CD4-positive, alpha-beta T cell treated with Interleukin-1 beta for 1 hour (primary cell): ENCODE data around the gene SDF2L1.
"Not testable (repeated sequence)": the region's sequence is repeated elsewhere in the genome, so short reads cannot be mapped to it uniquely, and the experiment has no call there.

ENCODE experiments used
- DNase-seq, 2 donors: peaks; one replicate each; pipeline ENCODE4 v3.0.0-alpha.2; 2020 to 2022

SDF2L1 gene

DNA sequence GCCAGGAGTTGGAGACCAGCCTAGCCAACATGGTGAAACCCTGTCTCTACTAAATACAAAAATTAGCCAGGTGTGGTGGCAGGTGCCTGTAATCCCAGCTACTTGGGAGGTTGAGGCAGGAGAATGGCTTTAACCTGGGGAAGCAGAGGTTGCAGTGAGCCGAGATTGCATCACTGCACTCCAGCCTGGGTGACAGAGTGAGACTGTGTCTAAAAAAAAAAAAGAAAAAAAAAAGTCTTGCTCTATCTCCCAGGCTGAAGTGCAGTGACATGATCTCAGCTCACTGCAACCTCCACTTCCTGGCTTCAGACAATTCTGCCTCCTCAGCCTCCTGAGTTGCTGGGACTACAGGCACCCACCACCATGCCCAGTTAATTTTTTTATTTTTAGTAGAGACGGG, 4.7 kb upstream of the SDF2L1 start:
- DNase-seq, result not testable (repeated sequence)

DNA sequence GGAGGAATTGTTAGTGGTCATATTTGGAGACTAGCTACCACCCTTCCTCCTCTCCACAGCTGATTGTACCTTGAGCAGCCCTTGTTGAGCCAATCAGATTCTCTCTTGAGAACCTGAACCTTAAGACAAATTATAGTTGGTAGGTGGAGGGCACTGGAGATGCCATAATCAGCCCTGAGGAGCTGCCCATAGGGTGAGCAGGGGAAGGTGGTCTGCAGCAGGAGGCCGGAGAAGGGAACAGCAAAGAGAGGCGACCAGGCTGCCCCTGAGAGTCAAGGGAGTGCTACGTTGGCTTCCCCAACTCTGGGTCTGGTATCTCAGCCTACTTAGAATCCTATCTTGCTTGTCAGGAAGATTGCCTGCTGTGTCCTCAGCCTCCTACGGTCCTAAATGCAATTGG, 2.7 kb upstream of the SDF2L1 start:
- no peak for DNase-seq

DNA sequence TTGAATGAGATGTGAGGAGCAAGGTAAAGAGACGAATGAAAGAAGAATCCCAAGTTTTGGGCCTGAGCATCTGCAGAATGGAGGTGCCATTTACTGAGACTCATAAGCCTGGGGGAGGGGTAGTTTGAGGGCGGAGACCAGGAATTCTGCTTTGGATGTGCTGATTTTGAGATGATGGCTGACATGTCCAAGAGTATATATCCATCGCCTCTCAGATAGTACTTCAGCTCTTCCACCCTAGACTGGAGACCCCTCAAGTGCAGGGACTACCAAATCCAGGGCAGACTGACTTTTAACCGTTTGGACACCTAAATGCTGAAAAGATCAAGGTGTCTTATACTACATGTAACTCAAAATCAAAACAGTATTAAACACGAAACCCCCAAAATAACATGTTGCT, 1.3 kb upstream of the SDF2L1 start:
- DNase-seq, result no peak

DNA sequence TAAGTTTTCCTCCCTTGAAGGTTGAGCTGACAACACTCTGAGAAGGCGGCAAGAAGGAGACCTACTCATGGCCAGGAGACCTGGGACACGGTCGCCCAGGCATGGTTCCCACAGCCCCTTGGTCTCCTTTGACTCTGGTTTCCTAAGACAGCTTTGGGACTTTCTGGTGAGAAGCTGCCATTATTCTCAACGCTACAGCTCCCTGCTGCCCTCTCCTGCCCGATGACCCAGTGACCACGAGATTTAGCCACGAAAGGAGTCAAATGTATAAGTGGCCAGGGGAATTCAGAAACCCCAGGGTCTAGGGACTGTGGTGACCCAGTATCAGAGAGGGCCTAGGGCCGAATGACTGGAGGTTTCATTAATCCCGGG, 699 bp upstream of the SDF2L1 start:
- peak in 1 of 2 donors; percentile 20 for DNase-seq

DNA sequence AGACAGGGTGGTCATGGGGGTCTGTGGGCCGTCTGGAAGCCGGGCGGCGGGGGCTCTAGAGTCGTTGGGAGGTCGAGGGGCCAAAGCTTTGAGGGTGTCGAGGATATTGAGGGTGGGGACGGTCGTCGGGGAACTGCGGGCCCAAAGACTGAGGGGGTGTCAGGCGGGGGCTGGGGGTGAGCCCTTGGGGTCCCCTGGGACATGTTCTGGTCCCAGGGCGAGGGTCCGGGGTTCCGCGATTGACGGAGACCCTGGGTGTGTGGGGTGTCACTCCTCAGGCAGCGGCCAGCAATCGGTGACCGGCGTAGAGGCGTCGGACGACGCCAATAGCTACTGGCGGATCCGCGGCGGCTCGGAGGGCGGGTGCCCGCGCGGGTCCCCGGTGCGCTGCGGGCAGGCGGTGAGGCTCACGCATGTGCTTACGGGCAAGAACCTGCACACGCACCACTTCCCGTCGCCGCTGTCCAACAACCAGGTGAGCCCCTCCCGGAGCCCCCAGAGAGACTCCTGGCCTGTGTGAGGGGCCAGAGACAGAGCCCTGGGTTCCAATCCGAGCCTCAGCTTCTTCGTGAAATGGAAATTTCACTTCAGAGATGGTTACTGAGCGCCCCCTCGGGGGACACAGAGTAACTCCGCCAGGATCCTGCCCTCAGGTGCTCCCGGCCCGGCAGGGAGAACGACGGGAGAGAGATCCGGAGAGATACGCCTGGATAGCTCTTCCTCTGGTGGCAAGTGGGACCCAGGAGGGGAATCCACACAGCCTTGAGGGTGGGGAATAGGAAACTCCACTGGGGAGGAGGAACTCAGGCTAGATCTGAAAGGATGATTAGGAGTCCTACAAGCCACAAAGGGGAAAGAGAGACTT, 714 bp downstream of the SDF2L1 start:
- peak; percentile 52 to 62 for DNase-seq

DNA sequence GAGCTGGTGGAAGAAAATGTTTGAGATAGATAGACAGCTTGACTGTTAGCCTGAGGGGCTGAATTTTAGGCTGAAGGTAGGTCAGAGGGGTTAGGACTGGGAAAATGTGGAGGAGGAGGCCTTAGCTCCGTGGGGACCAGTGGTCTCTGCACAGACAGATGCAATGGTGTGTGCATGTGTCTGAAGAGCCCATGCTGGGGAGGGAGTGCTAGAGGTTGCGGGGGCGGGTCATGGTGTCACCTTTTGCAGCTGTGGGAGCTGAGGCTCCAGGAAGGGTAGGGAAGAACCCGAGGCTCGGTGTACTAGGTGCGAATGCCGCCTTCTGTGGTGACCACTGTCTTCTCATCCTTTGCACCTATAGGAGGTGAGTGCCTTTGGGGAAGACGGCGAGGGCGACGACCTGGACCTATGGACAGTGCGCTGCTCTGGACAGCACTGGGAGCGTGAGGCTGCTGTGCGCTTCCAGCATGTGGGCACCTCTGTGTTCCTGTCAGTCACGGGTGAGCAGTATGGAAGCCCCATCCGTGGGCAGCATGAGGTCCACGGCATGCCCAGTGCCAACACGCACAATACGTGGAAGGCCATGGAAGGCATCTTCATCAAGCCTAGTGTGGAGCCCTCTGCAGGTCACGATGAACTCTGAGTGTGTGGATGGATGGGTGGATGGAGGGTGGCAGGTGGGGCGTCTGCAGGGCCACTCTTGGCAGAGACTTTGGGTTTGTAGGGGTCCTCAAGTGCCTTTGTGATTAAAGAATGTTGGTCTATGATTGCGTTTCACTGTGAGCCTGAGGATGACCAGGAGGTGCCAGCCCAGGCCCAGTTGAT, 1.6 kb downstream of the SDF2L1 start:
- no peak for DNase-seq

DNA sequence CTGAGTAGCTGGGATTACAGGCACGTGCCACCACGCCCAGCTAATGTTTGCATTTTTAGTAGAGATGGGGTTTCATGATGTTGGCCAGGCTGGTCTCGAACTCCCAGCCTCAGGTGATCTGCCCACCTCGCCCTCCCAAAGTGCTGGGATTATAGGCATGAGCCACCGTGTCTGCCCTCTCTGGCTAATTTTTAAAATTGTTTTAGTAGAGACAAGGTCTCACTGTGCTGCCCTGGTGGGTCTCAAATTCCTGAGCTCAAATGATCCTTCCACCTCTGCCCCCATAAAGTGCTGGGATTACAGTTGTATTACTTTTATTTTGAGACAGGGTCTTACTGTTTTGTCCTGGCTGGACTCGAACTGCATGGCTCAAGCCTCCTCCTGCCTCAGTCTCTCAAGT, 3.4 kb downstream of the SDF2L1 start:
- DNase-seq, result not testable (repeated sequence)

DNA sequence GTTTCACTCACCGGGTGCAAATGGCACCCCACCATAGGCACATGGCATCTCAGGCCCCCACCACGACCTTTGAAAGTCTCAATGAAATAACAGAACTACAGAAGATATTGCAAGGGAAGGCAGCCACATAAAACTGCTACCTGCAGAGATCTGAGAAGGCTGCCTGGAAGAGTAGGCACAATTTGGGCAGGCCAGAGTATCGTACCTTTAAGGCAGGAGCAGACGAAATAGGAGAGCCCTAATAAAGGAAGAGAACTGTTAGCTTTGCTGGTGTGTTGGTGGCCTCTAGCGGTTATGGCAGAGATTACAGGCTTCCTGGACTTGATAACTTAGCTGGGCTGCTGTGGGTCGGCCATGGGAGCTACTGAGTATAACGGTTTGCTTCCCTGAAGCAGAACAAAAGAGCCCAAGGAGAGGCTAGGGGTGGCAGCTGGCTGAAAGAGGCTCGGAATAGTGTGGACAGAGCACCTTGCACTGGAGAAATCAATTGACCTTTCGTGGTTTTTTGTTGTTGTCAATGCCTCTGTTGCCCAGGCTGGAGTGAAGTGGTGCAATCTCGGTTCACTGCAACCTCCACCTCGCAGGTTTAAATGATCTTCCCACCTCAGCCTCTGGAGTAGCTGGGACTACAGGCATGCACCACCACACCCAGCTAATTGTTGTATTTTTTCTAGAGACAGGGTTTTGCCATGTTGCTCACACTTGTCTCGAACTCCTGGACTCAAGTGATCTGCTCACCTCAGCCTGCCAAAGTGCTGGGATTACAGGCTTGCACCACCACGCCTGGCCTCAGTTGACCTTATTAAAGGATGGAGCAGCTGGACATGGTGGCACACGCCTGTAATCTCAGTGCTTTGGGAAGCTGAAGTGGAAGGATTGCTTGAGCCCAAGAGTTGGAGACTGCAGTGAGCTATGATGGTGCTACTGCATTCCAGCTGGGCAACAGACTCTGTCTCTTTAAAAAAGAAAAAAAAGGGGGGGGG, 4.8 kb downstream of the SDF2L1 start:
- DNase-seq, result peak; percentile 83 to 86

DNA sequence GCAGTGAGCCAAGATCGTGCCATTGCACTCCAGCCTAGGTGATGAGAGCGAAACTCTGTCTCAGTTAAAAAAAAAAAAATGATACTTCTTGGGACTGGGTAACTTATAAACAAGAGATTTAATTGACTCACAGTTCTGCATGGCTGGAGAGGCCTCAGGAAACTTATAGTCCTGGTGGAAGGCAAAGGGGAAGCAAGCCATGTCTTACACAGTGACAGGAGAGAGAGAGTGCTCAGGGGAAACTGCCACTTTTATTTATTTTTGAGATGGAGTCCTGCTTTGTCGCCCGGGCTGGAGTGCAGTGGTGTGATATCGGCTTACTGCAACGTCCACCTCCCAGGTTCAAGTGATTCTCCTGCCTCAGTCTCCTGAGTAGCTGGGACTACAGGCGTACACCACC, 8.2 kb downstream of the SDF2L1 start:
- no peak for DNase-seq

DNA sequence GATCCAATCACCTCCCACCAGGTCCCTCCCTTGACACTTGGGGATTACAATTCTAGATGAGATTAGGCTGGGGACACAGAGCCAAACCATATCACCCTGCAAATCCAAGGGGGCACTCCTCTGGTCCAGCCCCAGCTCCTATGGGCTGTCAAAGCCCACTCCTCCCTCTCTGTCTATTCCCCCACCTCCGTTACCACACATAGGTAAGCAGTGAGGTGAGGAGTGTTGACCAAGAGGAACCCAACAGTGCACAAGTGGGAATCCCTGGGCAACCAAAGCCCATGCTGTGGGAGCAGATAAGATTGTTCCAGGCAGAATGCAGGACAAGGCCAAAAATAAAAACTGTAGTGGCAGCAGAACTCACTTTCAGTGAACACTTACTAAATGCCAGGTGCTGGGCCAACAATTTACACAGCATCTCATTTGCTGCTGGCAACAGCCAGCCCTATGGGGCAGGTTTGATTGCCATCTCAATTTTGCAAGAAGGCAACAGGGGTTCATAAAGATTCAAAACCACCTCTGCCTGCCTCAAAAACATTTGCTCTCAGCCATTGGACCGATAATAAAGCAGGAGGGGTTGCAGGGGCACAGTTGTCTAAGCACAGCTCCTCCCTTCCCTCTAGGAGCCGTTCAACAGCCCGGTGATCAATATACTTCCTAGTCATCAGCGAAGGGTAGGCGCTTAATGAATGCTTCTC, 8.9 kb downstream of the SDF2L1 start:
- no peak for DNase-seq

DNA sequence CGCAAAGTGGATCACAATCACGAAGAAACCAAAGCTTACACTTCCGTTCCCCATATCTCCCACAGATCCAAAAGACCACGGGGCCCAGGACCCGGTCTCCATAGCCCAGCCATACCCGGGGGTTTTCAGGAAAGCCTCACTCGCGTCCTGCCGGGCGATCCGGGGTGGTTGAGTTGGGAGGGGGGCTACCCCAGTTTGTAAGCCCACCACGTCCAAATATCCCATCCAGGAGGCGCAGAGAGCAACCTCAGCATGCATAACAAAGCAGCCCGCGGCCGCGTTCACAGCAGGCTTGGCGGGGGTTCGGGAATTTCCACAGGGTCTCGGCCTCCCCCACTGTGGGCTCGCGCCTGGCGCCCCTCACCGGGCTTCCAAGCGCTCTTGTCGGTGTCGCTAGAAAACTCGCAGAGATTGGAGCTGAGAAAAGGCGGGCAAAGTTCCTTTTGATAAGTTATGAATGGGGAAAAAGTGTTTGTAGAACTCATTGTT, 9.5 kb downstream of the SDF2L1 start:
- no peak for DNase-seq

DNA sequence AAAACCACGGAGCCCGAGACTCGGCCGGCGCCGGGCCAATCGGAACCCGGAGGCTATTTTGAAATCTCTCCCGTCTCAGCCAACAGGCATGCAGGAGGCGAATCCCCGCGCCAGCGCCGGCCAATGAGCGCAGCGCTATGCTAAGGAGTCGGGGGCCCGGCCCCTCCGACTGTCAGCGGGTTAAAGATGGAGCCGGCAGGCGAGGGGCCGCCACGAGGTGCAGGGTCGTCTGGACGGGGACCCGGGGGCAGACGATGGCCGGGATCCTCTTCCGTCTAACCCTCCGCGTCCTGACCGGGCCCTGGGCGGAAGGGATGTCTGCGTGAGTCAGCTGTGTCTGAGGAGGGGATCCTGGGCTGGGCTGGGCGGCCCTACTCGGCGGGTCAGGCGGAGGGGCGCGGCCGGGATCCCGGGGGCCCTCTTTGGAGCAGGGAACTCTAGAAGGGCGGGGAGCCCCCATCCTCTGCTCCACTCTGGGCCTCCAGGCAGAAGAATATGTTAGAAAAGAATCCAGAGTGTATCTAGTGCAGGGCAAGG, 10.0 kb downstream of the SDF2L1 start:
- peak; percentile 80 for DNase-seq

DNA sequence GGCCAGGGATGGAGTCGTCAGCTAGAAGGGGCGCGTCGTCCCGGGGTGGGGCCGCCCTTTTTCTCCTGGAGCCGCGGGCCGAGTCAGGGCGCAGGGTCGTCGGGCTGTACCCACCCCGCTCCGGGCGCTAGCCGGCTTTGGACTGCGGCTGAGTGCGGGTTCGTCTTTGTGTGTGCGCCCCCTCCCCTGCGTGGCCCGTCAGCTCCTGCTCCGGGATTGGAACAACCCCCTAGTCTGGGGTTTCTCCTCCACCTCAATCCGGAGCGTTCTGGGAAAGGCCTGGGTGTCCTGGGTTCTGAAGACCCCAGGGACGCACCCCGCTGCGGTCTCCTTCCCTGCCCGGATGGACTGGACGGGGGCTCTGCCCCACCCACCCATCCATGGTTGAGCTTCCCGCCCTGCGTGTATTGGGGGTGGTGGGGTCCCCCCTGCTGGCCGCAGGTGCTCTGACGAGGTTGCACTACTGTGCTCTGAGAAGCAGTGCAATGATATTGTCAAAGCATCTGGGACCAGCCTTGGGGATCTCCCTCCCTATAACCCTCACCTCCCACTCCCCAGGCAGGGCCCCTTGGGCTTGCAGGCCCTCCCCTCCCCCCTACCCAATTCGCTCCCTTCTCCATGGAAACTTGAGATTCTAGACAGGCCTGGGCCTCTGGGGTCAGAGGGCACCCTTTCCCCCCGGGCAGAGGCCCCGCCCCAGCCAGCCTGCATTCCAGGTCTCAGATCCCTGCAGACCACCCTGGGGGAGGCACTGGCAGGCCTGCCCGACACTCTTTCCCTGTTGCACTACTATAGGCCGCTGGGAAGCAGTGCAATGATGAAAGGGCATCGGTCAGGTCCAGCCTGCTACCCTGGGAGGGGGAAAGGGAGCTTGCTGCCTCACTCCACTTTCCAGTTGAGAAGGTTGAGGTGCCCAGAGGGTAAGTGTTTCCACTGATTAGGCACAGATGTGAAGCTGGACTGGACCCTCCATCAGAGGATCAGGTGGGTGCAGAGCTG, 10.7 kb downstream of the SDF2L1 start:
- DNase-seq, result no peak

DNA sequence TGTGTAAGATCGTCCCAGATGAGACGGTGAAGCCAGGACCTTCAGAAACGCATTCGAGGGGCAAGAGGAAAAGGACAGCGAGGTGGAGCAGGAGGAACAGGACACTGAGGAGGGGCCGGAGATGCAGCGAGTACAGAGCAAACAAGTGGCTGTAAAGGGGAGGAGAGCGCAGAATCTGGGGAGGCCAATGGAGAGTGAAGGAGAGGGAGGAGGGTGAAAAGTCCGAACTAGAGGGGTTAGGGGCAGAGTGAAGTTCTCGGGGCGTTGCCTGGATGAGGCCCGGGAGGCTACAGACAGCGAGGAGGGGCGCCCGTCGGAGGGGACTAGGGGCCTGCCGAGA, 14.9 kb downstream of the SDF2L1 start:
- no peak for DNase-seq

DNA sequence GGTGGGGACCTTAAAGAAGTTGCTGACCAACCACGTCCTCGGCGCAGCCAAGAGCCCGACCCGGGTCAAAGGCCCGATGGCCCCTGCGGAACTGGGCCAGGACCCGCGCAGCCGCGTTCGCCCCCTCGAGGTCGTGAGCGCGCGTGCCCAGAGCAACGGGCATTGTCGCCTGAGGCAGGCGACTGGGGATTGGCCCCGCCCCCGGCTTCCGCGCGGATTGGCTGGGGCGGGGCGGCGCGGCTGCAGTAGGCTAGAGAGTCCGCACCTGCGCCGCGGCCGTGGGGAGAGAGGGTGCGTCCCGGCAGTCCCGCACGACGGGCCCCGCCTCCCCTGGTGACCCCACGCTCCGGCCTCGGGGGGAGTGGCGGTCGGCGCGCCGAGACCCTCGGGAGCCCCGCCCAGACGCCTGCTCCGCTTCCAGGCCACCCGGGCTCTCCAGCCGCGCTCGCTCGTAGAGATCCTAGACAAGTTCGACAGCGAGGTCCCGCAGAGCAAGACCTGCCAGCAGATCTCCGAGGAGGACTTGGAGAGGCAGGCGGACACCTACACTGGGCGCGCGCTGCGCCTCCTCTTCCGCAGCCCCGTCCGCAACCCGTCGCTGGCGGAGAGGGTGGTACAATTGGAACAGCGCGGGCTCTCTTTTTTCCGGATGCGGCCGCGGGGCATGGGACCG, 15.4 kb downstream of the SDF2L1 start:
- DNase-seq, result peak; percentile 80 to 81

DNA sequence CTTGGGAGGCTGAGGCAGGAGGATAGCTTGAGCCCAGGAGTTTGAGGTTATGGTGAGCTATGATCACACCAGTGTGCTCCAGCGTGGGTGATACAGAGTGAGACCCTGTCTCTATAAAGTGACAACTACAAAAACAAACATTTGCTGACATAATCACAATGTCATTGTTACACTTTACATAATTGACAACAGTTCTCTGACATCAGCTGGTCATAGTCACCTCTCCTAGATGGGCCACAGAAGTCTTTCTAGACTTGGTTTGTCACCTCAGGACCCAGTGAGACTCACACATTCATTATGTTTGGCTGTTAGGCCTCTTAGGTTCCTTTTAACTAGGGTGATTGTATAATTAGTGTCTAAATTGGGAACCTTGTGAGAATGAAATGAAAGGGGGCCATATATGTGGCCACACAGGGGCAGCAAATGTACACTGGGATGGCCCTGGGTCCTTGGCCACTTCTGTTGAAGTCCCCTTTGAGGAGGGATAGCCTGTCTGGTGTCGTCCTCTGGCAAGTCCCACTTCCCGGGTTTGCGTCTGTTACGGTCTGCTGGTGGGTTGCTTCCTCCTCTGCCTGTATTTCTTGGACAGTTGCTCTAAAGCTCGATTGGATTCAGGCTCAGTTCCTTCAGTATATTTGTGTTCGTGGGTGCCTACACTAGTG, 17.9 kb downstream of the SDF2L1 start:
- DNase-seq, result no peak

DNA sequence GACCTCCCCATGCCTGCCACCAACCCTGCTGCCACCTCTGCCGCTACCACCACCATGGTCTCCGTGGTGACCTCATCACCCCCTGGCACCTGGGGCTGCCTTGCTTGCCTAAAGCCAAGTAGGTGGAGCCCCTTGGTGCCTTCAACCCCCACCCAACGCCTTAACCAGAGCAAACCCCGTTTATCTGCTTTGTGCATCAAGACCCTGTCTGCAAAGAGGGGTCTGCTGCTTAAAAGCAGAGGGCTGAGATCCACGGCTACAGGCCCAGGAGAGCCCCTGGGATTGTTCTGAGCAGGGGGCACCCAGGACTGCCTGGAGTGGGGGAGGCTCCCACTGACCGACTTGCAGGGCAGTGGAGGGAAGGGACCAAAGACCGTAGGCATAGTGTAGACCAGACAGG, 18.8 kb downstream of the SDF2L1 start:
- no peak for DNase-seq

DNA sequence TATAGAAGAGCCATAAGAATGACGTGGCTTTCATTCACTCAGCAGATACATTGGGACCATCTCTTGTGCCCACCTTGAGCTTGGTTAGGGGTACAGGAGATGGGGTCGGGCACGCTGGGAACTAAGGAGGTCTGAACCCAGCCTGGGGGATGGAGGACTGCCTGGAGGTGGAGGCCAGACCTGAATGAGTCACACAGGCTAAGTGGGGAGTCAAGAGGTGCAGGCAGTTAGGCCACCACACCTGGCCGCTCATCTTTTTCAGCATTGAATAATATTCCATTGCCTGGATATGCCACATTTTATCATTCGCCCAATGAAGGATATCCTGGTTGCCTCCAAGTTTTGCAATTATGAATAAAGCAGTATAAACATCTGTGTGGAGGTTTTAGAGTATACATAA, 19.9 kb downstream of the SDF2L1 start:
- no peak for DNase-seq

DNA sequence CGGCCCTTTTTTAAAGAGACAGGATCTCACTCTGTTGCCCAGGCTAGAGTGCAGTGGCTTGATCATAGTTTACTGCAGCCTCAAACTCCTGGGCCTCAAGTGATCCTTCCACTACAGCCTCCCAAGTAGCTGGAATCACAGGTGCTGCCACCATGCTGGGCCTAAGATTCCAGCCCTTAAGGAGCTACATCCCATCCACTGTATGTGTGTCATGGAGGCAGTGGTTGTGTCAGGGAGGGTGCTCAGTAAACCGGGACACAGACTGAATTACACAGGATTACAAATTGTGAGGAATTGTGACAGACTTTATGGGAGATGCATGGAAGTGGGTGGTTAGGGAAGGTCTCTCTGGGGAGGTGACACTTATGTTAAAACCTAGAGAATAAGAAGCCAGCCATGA, 21.6 kb downstream of the SDF2L1 start:
- DNase-seq, result no peak
